Measurements from ENCODE around the gene C1QL4. TPM values are rescaled to one million over a fixed set of nuclear protein-coding genes. Genes with fewer than 3 reads are reported as not detected.
"Not testable (repeated sequence)": the region's sequence is repeated elsewhere in the genome, so short reads cannot be mapped to it uniquely, and the experiment has no call there.

Gene C1QL4
- total RNA-seq, 1 experiment from 2014 or later: not detected

DNA sequence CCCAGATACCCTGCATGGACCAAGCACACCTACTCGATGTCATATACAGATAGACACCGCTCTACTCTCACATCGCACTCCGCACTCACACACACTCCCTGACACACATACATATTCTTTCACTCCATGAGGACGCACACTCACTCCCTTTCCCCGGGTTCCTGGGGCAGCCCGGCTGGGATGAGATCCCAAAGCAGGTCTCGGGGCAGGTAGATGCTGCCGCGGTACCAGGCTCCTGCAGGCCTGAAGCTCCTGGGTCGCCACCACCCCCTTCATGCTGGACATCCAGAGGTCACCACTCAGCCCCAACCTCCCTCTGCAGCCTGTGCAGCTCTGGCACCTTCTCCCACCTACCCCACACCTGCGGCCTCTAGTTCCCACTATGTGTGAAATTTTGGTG, 2.3 kb downstream of the C1QL4 start:
- Mint-ChIP-seq H3K9me3 (ENCODE audit: unreplicated experiment) (no peaks in the 10 kb centered on the region), H3K27me3 (ENCODE audit: insufficient read depth, unreplicated experiment) (peaks cover 15% of the 10 kb centered on the region), H3K4me3 (ENCODE audit: unreplicated experiment) (no peak overlapping the region), H3K27ac (ENCODE audit: low read depth, unreplicated experiment) (no peak overlapping the region), H3K36me3 (ENCODE audit: insufficient read depth, unreplicated experiment) (no peaks in the 10 kb centered on the region), H3K4me1 (ENCODE audit: insufficient read depth, unreplicated experiment) (peaks cover 6% of the 10 kb centered on the region)
- TF ChIP-seq, protein P1, sequence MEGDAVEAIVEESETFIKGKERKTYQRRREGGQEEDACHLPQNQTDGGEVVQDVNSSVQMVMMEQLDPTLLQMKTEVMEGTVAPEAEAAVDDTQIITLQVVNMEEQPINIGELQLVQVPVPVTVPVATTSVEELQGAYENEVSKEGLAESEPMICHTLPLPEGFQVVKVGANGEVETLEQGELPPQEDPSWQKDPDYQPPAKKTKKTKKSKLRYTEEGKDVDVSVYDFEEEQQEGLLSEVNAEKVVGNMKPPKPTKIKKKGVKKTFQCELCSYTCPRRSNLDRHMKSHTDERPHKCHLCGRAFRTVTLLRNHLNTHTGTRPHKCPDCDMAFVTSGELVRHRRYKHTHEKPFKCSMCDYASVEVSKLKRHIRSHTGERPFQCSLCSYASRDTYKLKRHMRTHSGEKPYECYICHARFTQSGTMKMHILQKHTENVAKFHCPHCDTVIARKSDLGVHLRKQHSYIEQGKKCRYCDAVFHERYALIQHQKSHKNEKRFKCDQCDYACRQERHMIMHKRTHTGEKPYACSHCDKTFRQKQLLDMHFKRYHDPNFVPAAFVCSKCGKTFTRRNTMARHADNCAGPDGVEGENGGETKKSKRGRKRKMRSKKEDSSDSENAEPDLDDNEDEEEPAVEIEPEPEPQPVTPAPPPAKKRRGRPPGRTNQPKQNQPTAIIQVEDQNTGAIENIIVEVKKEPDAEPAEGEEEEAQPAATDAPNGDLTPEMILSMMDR (IDR thresholded peaks at IDR 0.05; ENCODE audit: unreplicated experiment): no peak
- ChIA-PET CTCF (interaction anchor here (0.7 to 5.3 kb wide), 6 partner anchors 8 to 182 kb away, joined by 3 to 57 read pairs (median 4); no protein-coding TSS in a partner anchor), POLR2A (no interaction called here)
- intact Hi-C loops (cut with micrococcal nuclease): loop anchor here (5.0 kb wide), 1 partner anchor 47 kb away; no protein-coding TSS in a partner anchor
- BruUV-seq (replicated peaks): no TSS peak
- DNase-seq (ENCODE audit: unreplicated experiment): no peak

DNA sequence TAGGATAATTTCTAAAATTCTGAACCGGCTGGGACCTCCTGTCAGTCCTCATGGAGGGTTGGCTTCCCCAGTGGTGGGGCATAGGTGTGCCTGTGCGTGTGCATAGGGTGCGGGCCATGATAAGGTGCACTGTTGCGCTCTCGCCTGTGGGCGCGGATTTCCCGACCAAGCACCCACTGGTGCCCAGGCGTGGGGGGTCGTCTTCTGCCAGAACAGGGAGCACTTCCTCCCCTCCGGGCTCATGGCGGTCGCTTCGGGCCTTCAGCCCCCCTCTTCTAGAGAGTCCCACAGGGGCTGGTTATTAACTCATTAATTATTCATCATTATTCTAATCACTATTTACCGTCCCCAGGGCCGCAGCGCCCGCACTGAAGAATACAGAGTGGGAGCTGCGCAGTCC, 2.8 kb downstream of the C1QL4 start:
- ChIA-PET CTCF (interaction anchor here (0.7 to 1.3 kb wide), 7 partner anchors 9 to 182 kb away, joined by 3 to 5 read pairs (median 3); partner anchors contain the start of gene DNAJC22), POLR2A (no interaction called here)
- Mint-ChIP-seq H3K4me1 (ENCODE audit: insufficient read depth, unreplicated experiment) (peaks cover 1% of the 10 kb centered on the region), H3K4me3 (ENCODE audit: unreplicated experiment) (no peak overlapping the region), H3K9me3 (ENCODE audit: unreplicated experiment) (no peaks in the 10 kb centered on the region), H3K27ac (ENCODE audit: low read depth, unreplicated experiment) (no peak overlapping the region), H3K36me3 (ENCODE audit: insufficient read depth, unreplicated experiment) (no peaks in the 10 kb centered on the region), H3K27me3 (ENCODE audit: insufficient read depth, unreplicated experiment) (peaks cover 15% of the 10 kb centered on the region)
- intact Hi-C loops (cut with micrococcal nuclease): no loop called here
- no peak for DNase-seq (ENCODE audit: unreplicated experiment)
- BruUV-seq (replicated peaks): no TSS peak
- TF ChIP-seq, protein P1 (IDR thresholded peaks at IDR 0.05; ENCODE audit: unreplicated experiment): no peak

DNA sequence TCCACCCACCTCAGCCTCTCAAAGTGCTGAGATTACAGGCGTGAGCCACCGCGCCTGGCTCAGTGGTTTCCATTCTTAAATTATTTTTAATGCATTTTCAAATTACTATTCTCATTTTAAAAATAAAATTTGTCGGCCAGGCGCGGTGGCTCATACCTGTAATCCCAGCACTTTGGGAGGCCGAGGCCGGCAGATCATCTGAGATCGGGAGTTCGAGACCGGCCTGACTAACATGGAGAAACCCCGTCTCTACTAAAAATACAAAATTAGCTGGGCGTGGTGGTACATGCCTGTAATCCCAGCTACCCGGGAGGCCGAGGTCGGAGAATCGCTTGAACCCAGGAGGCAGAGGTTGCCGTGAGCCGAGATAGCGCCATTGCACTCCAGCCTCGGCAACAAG, 3.2 kb downstream of the C1QL4 start:
- BruUV-seq (replicated peaks); intact Hi-C loops (cut with micrococcal nuclease); H3K4me1 Mint-ChIP-seq (ENCODE audit: insufficient read depth, unreplicated experiment); H3K9me3 Mint-ChIP-seq (ENCODE audit: unreplicated experiment); POLR2A ChIA-PET; H3K36me3 Mint-ChIP-seq (ENCODE audit: insufficient read depth, unreplicated experiment); H3K27ac Mint-ChIP-seq (ENCODE audit: low read depth, unreplicated experiment); DNase-seq (ENCODE audit: unreplicated experiment); H3K4me3 Mint-ChIP-seq (ENCODE audit: unreplicated experiment): not testable (repeated sequence)
- CTCF ChIA-PET: interaction anchor here (0.7 to 1.3 kb wide), 7 partner anchors 9 to 162 kb away, joined by 3 to 4 read pairs (median 3); partner anchors contain the start of gene DNAJC22
- H3K27me3 Mint-ChIP-seq (ENCODE audit: insufficient read depth, unreplicated experiment): peaks cover 15% of the 10 kb centered on the region

DNA sequence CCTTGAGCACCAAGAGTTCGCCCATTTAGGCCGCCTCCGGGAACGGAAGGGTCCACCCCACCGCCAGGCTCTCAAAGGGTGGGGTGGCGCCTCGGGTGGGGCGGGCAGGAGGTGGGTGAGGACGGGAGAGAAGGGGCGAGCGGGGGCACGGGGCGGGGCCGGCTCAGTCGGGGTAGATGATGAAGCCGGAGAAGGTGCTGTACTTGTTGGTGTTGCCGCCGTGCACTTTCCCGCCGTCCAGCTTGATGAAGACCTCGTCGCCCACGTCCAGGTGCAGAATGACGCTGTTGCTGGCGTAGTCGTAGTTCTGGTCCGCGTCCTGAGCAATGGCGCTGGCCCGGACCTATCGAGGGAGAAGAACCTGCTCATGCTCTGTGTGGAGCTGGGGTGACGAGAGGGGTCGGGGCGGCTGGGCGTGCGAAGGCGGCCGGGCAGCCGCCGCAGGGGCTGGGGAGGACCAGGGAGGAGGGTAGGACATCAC, 4.1 kb downstream of the C1QL4 start:
- no peaks in the 10 kb centered on the region for H3K4me1 Mint-ChIP-seq (ENCODE audit: insufficient read depth, unreplicated experiment)
- CTCF ChIA-PET: interaction anchor here (0.6 to 2.9 kb wide), 8 partner anchors 11 to 315 kb away, joined by 3 to 9 read pairs (median 3); partner anchors contain the start of gene DNAJC22
- POLR2A ChIA-PET: interaction anchor here (1.0 to 1.5 kb wide), 2 partner anchors 14 to 56 kb away, joined by 3 read pairs; no protein-coding TSS in a partner anchor
- no TSS peak for BruUV-seq (replicated peaks)
- no peak for DNase-seq (ENCODE audit: unreplicated experiment)
- TF ChIP-seq, protein P1 (IDR thresholded peaks at IDR 0.05; ENCODE audit: unreplicated experiment): no peak
- intact Hi-C loops (cut with micrococcal nuclease): no loop called here
- no peaks in the 10 kb centered on the region for H3K36me3 Mint-ChIP-seq (ENCODE audit: insufficient read depth, unreplicated experiment)
- peaks cover 12% of the 10 kb centered on the region for H3K27me3 Mint-ChIP-seq (ENCODE audit: insufficient read depth, unreplicated experiment)
- H3K9me3 Mint-ChIP-seq (ENCODE audit: unreplicated experiment): no peaks in the 10 kb centered on the region
- H3K27ac Mint-ChIP-seq (ENCODE audit: low read depth, unreplicated experiment): no peak overlapping the region
- no peak overlapping the region for H3K4me3 Mint-ChIP-seq (ENCODE audit: unreplicated experiment)

Measured in MCF 10A (cell line).